Activated T-cell treated with anti-CD3 and anti-CD28 coated beads, Interleukin-2, amount 50 U/mL, for 72 hours (primary cell): ENCODE results near the gene UTS2B. TPM values are rescaled to one million over a fixed set of nuclear protein-coding genes. Genes with fewer than 3 reads are reported as not detected.
"Not testable (repeated sequence)": the region's sequence is repeated elsewhere in the genome, so short reads cannot be mapped to it uniquely, and the experiment has no call there.

Source experiments
- ATAC-seq, 2 donors: fragments of 150-1000 bp; cut with Tn5 transposase; replicated peaks in 1 of 2; 2 replicates each; pipeline ENCODE4 v1.10.0; 2021; ENCODE audit warnings: moderate library complexity in 2 of 2, mild to moderate bottlenecking in 1 of 2
- DNase-seq, 2 donors: peaks; one replicate each; pipeline ENCODE4 v3.0.0; 2021 to 2022; ENCODE audit warnings: mixed read lengths in 1 of 2
- H3K27ac Mint-ChIP-seq: one replicate; pipeline ENCODE4 v1.8.0; 2022; ENCODE audit warnings: mild to moderate bottlenecking, moderate library complexity, mixed read lengths
- H3K27me3 Mint-ChIP-seq: one replicate; pipeline ENCODE4 v1.8.0; 2022; ENCODE audit warnings: low read depth, mixed read lengths
- H3K36me3 Mint-ChIP-seq, 2 donors: one replicate each; pipeline ENCODE4 v1.8.0; 2022; ENCODE audit warnings: mixed read lengths in 2 of 2, mild to moderate bottlenecking in 1 of 2; ENCODE audit not compliant: insufficient read depth in 2 of 2
- H3K4me1 Mint-ChIP-seq: one replicate; pipeline ENCODE4 v1.8.0; 2022; ENCODE audit warnings: low read depth, mixed read lengths
- H3K4me3 Mint-ChIP-seq, 2 donors: one replicate each; pipeline ENCODE4 v1.8.0; 2022; ENCODE audit warnings: mild to moderate bottlenecking in 2 of 2, mixed read lengths in 2 of 2, moderate library complexity in 2 of 2
- H3K9me3 Mint-ChIP-seq, 2 donors: one replicate each; pipeline ENCODE4 v1.8.0; 2022; ENCODE audit warnings: mixed read lengths in 2 of 2
- total RNA-seq, 2 donors: library from RNA; stranded (reverse); gene quantifications; one replicate each; pipeline ENCODE4 v1.2.3, GENCODE V29; 2022

UTS2B gene
- total RNA-seq, 2 donors from 2014 or later, result not detected

DNA sequence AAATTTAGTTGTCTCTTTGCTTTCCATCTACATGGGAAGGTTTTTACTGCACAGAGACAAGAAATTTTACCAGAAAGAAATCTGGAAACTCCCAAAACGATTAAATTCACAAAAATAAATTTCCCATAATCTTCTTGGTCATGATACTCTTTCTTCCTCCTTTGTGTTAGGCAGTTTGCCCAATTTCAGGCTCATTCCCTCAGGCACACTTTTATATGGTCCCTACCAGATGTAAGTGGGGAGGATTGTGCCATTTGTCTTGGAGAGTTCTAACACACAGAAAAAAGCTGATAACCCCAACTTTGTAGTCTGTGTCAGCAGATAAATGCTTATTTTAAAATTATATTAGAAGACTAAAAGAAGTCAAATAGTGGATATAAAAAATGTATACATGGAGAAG is 50.2 kb downstream of the UTS2B start:
- DNase-seq (no peak), ATAC-seq (no peak)
- H3K27me3 Mint-ChIP-seq, result no peaks in the 10 kb centered on the region
- no peak overlapping the region for H3K4me3 Mint-ChIP-seq
- H3K27ac Mint-ChIP-seq, result no peak overlapping the region
- H3K9me3 Mint-ChIP-seq, result no peaks in the 10 kb centered on the region
- no peaks in the 10 kb centered on the region for H3K4me1 Mint-ChIP-seq
- no peaks in the 10 kb centered on the region for H3K36me3 Mint-ChIP-seq

DNA sequence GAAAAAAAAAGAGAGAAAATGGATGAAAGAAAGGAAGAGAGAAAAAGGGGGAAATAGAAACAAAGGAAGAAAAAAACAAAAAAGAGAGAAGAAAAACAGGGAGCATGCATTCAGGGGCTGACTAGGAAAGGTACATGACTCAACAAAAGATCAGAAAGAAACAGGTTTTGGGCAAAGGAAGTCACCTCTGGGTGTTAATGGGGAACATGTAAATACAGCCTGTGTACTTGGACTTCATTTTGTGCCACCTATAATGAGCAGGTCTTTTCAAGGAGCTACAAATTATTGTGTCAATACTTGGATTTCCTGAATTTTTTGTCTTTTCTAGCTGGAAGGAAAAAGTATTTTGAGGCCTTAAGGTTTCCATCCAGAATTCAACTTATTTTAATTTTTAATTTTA is 54.6 kb downstream of the UTS2B start:
- no peaks in the 10 kb centered on the region for H3K27me3 Mint-ChIP-seq

DNA sequence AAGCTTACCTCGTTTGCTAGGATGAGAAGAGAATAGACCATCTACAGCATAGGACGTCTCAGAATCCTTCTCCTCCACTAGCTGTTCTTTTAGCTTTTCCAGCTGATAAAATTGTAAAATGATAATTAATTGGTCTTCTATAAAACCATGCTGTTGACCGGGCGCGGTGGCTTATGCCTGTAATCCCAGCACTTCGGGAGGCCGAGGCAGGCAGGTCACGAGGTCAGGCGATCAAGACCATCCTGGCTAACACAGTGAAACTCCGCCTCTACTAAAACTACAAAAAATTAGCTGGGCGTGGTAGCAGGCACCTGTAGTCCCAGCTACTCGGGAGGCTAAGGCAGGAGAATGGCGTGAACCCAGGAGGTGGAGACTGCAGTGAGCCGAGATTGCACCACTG is 55.1 kb downstream of the UTS2B start:
- H3K4me3 Mint-ChIP-seq, H3K27me3 Mint-ChIP-seq, H3K9me3 Mint-ChIP-seq, H3K36me3 Mint-ChIP-seq, H3K4me1 Mint-ChIP-seq, ATAC-seq, DNase-seq, H3K27ac Mint-ChIP-seq: not testable (repeated sequence)

More for the DNA sequence above, 54.6 kb downstream of the UTS2B start:
- Mint-ChIP-seq H3K36me3 (peaks cover 0 to 1% of the 10 kb centered on the region in 2 donors), H3K27ac (no peak overlapping the region), H3K4me3 (no peak overlapping the region), H3K9me3 (peaks cover 0 to 2% of the 10 kb centered on the region in 2 donors), H3K4me1 (no peaks in the 10 kb centered on the region)
- DNase-seq (no peak), ATAC-seq (no peak)

DNA sequence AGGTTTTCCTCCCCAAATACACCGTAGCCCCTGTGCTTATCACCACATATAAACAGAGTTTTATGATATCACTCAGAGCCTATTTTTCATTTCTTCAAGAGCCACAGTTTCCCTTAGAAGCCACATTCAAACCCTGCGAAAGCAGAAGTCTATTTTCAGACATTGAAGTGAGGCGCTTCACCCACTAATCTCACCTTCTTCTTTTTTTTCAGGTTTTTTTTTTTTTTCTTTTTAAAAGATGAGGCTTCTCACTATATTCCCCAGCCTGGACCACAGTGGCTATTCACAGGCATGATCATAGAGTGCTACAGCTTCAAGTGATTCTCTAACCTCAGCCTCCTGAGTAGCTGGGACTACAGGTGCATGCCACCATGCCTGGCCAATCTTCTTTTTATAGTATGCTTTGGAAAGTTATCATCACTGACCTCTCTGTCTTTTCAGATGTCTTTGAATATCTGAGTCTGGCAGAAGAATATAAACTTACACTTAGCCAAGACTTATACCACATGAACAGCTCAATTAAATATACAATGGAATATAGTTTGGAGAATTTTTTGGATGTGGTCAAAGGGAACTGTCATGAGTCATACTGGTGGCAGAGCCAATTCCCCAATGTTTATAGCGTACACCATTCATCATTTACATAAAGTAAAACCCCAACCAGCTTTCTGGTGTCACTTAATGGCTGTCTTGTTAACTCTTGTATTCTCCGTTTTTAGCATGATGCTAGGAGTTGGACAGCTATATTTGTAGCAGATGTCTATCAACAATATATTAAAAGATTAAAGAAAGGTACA is 60.8 kb downstream of the UTS2B start:
- Mint-ChIP-seq H3K9me3 (peaks cover 0 to 2% of the 10 kb centered on the region in 2 donors), H3K36me3 (peaks cover 0 to 1% of the 10 kb centered on the region in 2 donors), H3K27ac (no peak overlapping the region), H3K4me3 (no peak overlapping the region), H3K27me3 (no peaks in the 10 kb centered on the region), H3K4me1 (no peaks in the 10 kb centered on the region)
- ATAC-seq (no peak), DNase-seq (no peak)

DNA sequence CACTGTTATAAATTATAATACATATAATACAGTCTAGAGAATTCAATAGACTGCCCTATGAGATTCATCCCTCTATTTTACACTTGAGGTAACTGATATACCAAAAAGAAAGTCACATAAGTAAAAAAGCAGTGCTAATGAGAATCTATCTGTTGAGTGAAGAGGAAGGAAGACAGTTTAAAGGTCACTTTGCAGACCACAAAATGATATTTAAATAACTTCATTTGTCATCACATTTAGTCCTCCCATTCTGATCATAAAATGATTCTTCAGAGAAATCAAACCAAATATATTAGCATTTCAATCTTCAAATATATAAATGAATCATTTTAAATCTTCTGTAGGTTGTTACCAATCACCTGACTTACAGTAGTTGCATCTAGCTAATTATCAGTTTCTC is 61.6 kb downstream of the UTS2B start:
- Mint-ChIP-seq H3K4me3 (no peak overlapping the region), H3K27me3 (no peaks in the 10 kb centered on the region)

DNA sequence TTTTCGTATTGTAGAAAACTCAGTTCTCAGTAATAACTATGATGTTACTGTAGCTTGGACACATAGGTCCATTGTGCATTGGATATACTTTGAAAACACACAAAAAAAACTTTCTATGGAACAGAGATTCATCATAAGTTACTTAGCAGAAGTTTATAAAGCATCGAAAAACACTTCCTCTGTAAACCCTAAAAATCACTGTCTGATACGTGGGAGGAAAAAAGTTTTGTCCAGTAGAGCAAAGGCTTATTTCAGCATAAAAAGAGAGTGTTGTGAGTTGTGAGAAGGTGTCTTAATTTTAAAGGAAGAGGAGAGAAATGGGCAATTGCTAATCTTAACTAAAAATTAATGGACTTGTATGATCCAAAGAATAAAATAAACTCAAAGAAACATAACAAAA is 66.5 kb downstream of the UTS2B start:
- H3K36me3 Mint-ChIP-seq, result no peaks in the 10 kb centered on the region
- H3K4me3 Mint-ChIP-seq, result no peak overlapping the region
- H3K27ac Mint-ChIP-seq, result no peak overlapping the region

More for the DNA sequence above, 61.6 kb downstream of the UTS2B start:
- no peak for ATAC-seq
- Mint-ChIP-seq H3K4me1 (no peaks in the 10 kb centered on the region), H3K36me3 (peaks cover 0 to 1% of the 10 kb centered on the region in 2 donors), H3K27ac (no peak overlapping the region), H3K9me3 (peaks cover 0 to 2% of the 10 kb centered on the region in 2 donors)
- no peak for DNase-seq

DNA sequence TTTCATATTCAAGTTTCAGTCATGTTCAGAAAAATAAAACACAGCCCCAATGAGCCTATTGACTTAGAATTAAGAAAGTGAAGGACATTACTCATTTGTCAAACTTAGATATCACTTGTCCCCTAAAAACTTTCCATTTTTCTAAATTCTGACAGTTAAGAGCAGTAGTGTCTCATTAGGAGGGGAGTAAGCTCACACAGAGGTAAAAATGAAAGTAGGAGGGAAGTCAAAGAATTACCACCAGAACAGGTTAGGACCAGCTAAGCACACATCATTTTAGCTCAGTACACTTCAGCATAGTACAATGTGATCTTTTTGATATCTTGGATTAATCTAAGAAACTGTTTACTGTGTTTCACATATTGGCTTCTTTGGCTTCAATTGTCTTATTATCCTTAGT is 67.0 kb downstream of the UTS2B start:
- no peak overlapping the region for H3K4me3 Mint-ChIP-seq
- H3K27ac Mint-ChIP-seq, result no peak overlapping the region
- no peak for DNase-seq
- ATAC-seq, result no peak
- no peaks in the 10 kb centered on the region for H3K36me3 Mint-ChIP-seq
- peaks cover 0 to 1% of the 10 kb centered on the region in 2 donors for H3K9me3 Mint-ChIP-seq
- H3K27me3 Mint-ChIP-seq, result no peaks in the 10 kb centered on the region
- H3K4me1 Mint-ChIP-seq, result no peaks in the 10 kb centered on the region

More for the DNA sequence above, 66.5 kb downstream of the UTS2B start:
- H3K9me3 Mint-ChIP-seq, result peaks cover 0 to 1% of the 10 kb centered on the region in 2 donors
- no peaks in the 10 kb centered on the region for H3K4me1 Mint-ChIP-seq
- no peaks in the 10 kb centered on the region for H3K27me3 Mint-ChIP-seq
- DNase-seq (no peak), ATAC-seq (no peak)

DNA sequence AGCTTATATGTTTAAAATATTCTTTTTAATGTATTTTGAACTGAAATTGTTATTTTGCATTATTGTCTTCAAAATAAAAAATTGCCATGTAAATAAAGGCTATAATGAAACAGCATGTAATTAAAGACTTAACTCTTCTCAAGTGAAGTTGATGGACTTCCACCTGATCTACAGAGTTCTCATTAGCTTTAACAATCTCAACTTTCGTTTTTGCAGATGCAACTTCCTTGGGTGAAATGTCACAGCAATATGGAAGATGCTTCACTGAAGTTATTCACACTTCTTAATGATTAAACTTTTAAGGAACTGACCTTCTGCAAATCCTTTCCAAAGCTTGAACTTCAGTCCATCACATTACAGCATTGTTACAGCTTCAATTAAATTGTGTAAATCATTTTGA is 67.7 kb downstream of the UTS2B start:
- Mint-ChIP-seq H3K27me3 (no peaks in the 10 kb centered on the region), H3K27ac (no peak overlapping the region), H3K4me3 (no peak overlapping the region), H3K36me3 (no peaks in the 10 kb centered on the region), H3K4me1 (no peaks in the 10 kb centered on the region), H3K9me3 (peaks cover 0 to 1% of the 10 kb centered on the region in 2 donors)
- DNase-seq, result no peak
- no peak for ATAC-seq

DNA sequence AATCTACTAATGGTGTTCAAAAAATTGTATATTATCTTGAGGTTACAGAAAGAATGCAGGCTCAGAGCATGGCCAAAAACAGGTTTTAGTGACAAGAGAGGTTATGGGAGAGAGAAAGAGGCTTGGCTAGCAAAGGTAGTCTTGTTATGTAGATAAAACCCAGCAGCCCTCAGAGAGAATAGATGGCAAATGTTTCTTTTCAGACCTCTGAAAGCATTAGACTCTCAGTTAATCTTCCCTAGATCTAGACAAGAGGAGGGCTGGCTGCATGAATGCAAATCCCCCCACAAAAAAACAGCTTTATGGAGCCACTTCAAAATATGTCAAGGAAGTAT is 69.1 kb downstream of the UTS2B start:
- Mint-ChIP-seq H3K4me3 (no peak overlapping the region), H3K9me3 (peaks cover 0 to 1% of the 10 kb centered on the region in 2 donors), H3K36me3 (no peaks in the 10 kb centered on the region), H3K27me3 (no peaks in the 10 kb centered on the region), H3K4me1 (no peaks in the 10 kb centered on the region), H3K27ac (no peak overlapping the region)
- no peak for DNase-seq
- no peak for ATAC-seq

DNA sequence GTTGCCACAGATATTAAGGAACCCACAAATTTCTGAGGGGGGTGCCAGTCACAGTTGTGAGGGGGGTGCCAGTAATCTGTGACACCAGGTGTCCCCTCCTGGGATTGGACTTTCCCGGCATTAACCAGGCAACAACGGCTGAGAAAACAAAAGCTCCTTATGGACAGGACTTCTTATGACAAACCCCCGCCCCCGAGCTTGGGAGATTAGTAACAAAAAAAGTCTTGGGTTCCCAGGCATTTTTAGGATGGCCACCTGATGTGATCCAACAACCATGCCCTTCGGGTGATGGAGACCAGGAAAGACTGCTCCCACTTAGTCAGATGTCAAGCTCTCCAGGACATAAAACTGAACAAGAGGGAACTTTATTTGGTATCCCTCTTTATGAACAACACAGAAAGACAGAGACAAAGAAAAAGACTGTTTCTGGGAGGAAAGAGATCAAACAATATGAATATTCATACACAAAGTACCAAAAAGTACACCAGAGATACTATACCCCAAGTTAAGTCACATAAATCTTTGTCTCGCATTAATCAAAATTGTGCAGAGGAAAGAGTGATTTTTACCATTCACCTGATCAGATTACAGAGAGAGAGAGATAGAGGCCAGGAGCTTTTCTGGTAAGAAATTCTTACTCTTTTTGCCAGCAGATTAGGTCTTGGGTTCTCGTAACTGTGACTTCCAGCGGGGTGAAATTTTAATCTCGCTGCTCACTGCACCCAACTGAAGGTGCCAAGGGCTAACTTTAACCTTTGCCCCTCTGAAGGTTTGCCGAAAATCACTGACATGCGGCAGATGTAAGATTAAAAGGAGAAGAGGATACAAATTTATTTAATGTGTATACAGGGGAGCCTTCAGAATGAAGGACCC is 69.7 kb downstream of the UTS2B start:
- Mint-ChIP-seq H3K27ac (no peak overlapping the region), H3K36me3 (no peaks in the 10 kb centered on the region), H3K27me3 (no peaks in the 10 kb centered on the region), H3K4me1 (no peaks in the 10 kb centered on the region), H3K4me3 (no peak overlapping the region), H3K9me3 (peaks cover 0 to 1% of the 10 kb centered on the region in 2 donors)
- DNase-seq (no peak), ATAC-seq (no peak)

DNA sequence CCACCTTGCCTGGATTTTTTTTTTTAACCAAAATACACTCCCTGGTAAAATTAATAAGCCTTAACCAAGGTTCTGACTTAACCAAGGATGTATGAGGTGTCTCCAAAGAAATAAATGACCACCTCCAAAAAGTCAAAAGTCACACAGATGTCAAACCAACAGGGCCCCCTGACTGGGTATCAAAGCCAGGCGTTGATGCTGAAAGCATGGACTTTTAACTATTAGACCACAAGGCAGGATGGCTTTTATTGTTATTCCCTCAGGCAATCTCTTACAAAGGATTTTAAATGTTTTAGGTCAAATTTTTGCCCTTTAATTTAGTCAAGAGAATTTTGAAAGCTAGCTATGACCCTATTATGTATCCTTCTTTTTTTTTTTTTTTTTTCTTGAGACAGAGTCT is 70.8 kb downstream of the UTS2B start:
- DNase-seq (no peak), ATAC-seq (no peak)
- H3K27ac Mint-ChIP-seq, result no peak overlapping the region
- no peaks in the 10 kb centered on the region for H3K36me3 Mint-ChIP-seq
- H3K27me3 Mint-ChIP-seq, result no peaks in the 10 kb centered on the region
- H3K4me3 Mint-ChIP-seq, result no peak overlapping the region
- peaks cover 0 to 1% of the 10 kb centered on the region in 2 donors for H3K9me3 Mint-ChIP-seq
- no peaks in the 10 kb centered on the region for H3K4me1 Mint-ChIP-seq

DNA sequence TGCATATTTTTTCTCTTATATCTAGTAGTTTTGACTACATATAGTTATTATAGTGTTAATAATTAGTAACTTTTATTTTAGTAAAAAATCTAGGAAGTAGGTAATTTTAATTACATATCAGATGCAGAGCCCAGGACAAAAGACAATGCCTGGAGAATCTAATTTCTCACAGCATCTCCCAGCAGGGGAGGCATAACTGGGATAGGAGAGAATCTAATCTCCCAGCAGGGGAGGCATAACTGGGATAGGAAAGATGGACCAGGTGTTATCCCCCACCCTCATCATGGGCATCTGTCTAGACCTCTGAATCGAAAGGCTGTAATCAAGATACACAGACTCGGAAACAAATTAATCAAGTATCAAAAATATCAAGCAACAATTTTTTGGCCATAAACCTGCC is 73.0 kb downstream of the UTS2B start:
- Mint-ChIP-seq H3K4me3 (no peak overlapping the region), H3K9me3 (peaks cover 0 to 1% of the 10 kb centered on the region in 2 donors), H3K27me3 (no peaks in the 10 kb centered on the region), H3K27ac (no peak overlapping the region), H3K4me1 (no peaks in the 10 kb centered on the region), H3K36me3 (no peaks in the 10 kb centered on the region)
- DNase-seq (no peak), ATAC-seq (no peak)

DNA sequence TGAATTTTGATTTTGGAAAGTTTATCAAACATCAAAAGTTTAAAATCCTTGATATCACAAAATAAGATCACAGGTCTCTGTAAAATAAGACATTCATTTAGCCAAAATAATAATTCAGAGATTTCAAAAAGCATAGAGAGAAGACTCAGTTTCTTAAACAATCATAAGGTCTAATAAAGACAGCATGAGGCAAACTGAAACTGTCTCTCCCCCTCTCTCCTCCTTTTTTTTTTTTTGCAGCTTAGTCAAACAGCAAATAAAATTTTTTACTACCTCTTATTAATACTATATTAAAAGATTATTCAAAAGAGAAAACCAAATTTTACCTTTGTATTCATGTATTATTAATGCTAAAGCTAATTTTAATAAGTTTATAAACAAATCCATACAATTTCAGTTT is 73.9 kb downstream of the UTS2B start:
- H3K4me1 Mint-ChIP-seq, result no peaks in the 10 kb centered on the region
- no peak overlapping the region for H3K27ac Mint-ChIP-seq
- ATAC-seq (no peak), DNase-seq (no peak)
- no peak overlapping the region for H3K4me3 Mint-ChIP-seq
- no peaks in the 10 kb centered on the region for H3K36me3 Mint-ChIP-seq
- H3K9me3 Mint-ChIP-seq, result peaks cover 0 to 1% of the 10 kb centered on the region in 2 donors
- no peaks in the 10 kb centered on the region for H3K27me3 Mint-ChIP-seq
